ENCODE measurements around the gene PZP.

- TF ChIP-seq NCOA4 (IDR thresholded peaks at IDR 0.05; ENCODE audit: partially characterized antibody) (no peak), POLR2A (conservative IDR thresholded peaks at IDR 0.05) (no peak), ZNF354B (CRISPR knock-in tag; IDR thresholded peaks at IDR 0.05) (no peak), KLF6 (CRISPR knock-in tag; IDR thresholded peaks at IDR 0.05; ENCODE audit: borderline replicate concordance) (no peak), NFRKB (IDR thresholded peaks at IDR 0.05; ENCODE audit: low read depth) (no peak), SAFB (IDR thresholded peaks at IDR 0.05; ENCODE audit: borderline replicate concordance, low read depth, low read length) (no peak), REST (IDR thresholded peaks at IDR 0.05; ENCODE audit: borderline replicate concordance) (no peak), REST (CRISPR knock-in tag; IDR thresholded peaks at IDR 0.05; ENCODE audit: low read depth) (no peak), ESRRA (IDR thresholded peaks at IDR 0.05; ENCODE audit: borderline replicate concordance, low read depth) (no peak), MYC (IDR thresholded peaks at IDR 0.05; ENCODE audit: low read depth, low read length) (no peak), MYC (CRISPR knock-in tag; IDR thresholded peaks at IDR 0.05; ENCODE audit: borderline replicate concordance, low read depth) (no peak), BCOR (IDR thresholded peaks at IDR 0.05) (no peak)
These were observed 36.7 kb upstream of the PZP start for GRCh38 chr12:9244894-9245293.
